A673 (cell line): ENCODE results near the gene RFX1. TPM values are rescaled to one million over a fixed set of nuclear protein-coding genes. Genes with fewer than 3 reads are reported as not detected.

ENCODE experiments used
- BruUV-seq: library from RNA; stranded (reverse); fragments of 400-500 nt; replicated peaks from 2 replicates; lab custom pipeline; 2021; lab: Mats Ljungman, UMichigan
- CTCF ChIA-PET: fragments of 300-600 bp; sonication (Branson Sonifier 250); formaldehyde crosslinking; loops from one replicate; lab custom pipeline; 2022; ENCODE audit warnings: antibody characterized with exemption; lab: Charles Lee
- POLR2A ChIA-PET: fragments of 300-600 bp; sonication (Branson Sonifier 250); formaldehyde crosslinking; loops from one replicate; lab custom pipeline; 2022; ENCODE audit warnings: antibody characterized with exemption; ENCODE audit not compliant: low non-redundant PET; lab: Charles Lee
- DNase-seq: peaks from one replicate; pipeline ENCODE4 v3.0.0-alpha.2; 2015; ENCODE audit warnings: low spot score
- H3K27ac ChIP-seq: fragments of 200-600 bp; sonication (generic); 2 replicates; pipeline ENCODE4 v1.5.1; 2016; ENCODE audit warnings: mixed run types, low read depth, mild to moderate bottlenecking, mixed read lengths, antibody characterized with exemption, low read length; ENCODE audit not compliant: poor library complexity, severe bottlenecking
- H3K27me3 ChIP-seq: fragments of 200-600 bp; sonication (generic); replicated peaks from 2 replicates; pipeline ENCODE4 v1.6.1; 2017; ENCODE audit warnings: mixed run types, low read depth, mild to moderate bottlenecking, mixed read lengths, antibody characterized with exemption, low read length; ENCODE audit not compliant: insufficient read depth, poor library complexity
- H3K36me3 ChIP-seq: fragments of 200-600 bp; sonication (generic); 2 replicates; pipeline ENCODE4 v1.6.1; 2016; ENCODE audit warnings: mixed run types, mild to moderate bottlenecking, mixed read lengths, antibody characterized with exemption, low read length; ENCODE audit not compliant: insufficient read depth, poor library complexity, severe bottlenecking
- H3K4me1 ChIP-seq: fragments of 200-600 bp; sonication (generic); 2 replicates; pipeline ENCODE4 v1.6.1; 2017; ENCODE audit warnings: mixed run types, mild to moderate bottlenecking, mixed read lengths, antibody characterized with exemption, low read length; ENCODE audit not compliant: insufficient read depth, poor library complexity, severe bottlenecking
- H3K4me3 ChIP-seq: fragments of 200-600 bp; sonication (generic); 2 replicates; pipeline ENCODE4 v1.5.1; 2016; ENCODE audit warnings: low read depth, mixed run types, mild to moderate bottlenecking, mixed read lengths, low read length; ENCODE audit not compliant: poor library complexity, severe bottlenecking
- H3K9me3 ChIP-seq: fragments of 200-600 bp; sonication (generic); 2 replicates; pipeline ENCODE4 v1.6.1; 2016; ENCODE audit warnings: mixed run types, low read depth, mild to moderate bottlenecking, mixed read lengths, antibody characterized with exemption, low read length; ENCODE audit not compliant: poor library complexity, severe bottlenecking
- CTCF ChIP-seq: fragments of 300-800, 200-600 bp; sonication (generic); conservative IDR thresholded peaks from 2 replicates; pipeline ENCODE4 v1.5.1; 2017; ENCODE audit warnings: low read depth, mild to moderate bottlenecking, antibody characterized with exemption, low read length, moderate library complexity, mixed read lengths
- EZH2 ChIP-seq: fragments of 200-600 bp; sonication (generic); IDR thresholded peaks from 2 replicates; pipeline ENCODE4 v1.6.1; 2017; ENCODE audit warnings: borderline replicate concordance, low read depth, mild to moderate bottlenecking, mixed read lengths, antibody characterized with exemption, low read length; ENCODE audit not compliant: poor library complexity, severe bottlenecking
- intact Hi-C: fragments of 100-400 bp; cut with micrococcal nuclease; formaldehyde crosslinking; loops from one replicate; pipeline ENCODE4 v1.10.0; 2022; ENCODE audit not compliant: unreplicated experiment
- total RNA-seq: library from RNA; stranded (reverse); gene quantifications from 2 replicates; pipeline ENCODE4 v1.2.3, GENCODE V29; 2021

The RFX1 gene
- total RNA-seq, 1 experiment from 2014 or later, result 19.5 TPM

GRCh38 chr19:13937479-13938300, 68.4 kb downstream of the RFX1 start:
- no peaks in the 10 kb centered on the region for H3K27me3 ChIP-seq
- DNase-seq, result no peak
- CTCF ChIA-PET, result no interaction called here
- H3K4me1 ChIP-seq, result no peaks in the 10 kb centered on the region
- H3K27ac ChIP-seq, result no peak overlapping the region
- BruUV-seq, result no TSS peak
- no peaks in the 10 kb centered on the region for H3K9me3 ChIP-seq
- POLR2A ChIA-PET, result interaction anchor here (0.6 kb wide), 2 partner anchors 432 to 827 kb away, joined by 4 to 5 read pairs; no protein-coding TSS in a partner anchor
- TF ChIP-seq CTCF (no peak), EZH2 (no peak)
- H3K4me3 ChIP-seq, result no peak overlapping the region
- no peaks in the 10 kb centered on the region for H3K36me3 ChIP-seq
- intact Hi-C loops, result no loop called here

- ChIA-PET POLR2A (no interaction called here), CTCF (interaction anchor here (0.6 kb wide), 1 partner anchor 47 kb away, joined by 3 read pairs; no protein-coding TSS in a partner anchor)
- intact Hi-C loops, result no loop called here
- BruUV-seq, result no TSS peak
- Histone ChIP-seq H3K27me3 (no peaks in the 10 kb centered on the region), H3K27ac (no peak overlapping the region), H3K4me3 (no peak overlapping the region), H3K4me1 (no peaks in the 10 kb centered on the region), H3K36me3 (no peaks in the 10 kb centered on the region), H3K9me3 (no peaks in the 10 kb centered on the region)
- no peak for DNase-seq
- TF ChIP-seq CTCF (no peak), EZH2 (no peak)
Observed at GRCh38 chr19:13935765-13936510, 70.2 kb downstream of the RFX1 start.

- TF ChIP-seq CTCF (no peak), EZH2 (no peak)
- ChIA-PET POLR2A (no interaction called here), CTCF (no interaction called here)
- Histone ChIP-seq H3K4me1 (no peaks in the 10 kb centered on the region), H3K27ac (no peak overlapping the region), H3K36me3 (no peaks in the 10 kb centered on the region), H3K9me3 (no peaks in the 10 kb centered on the region), H3K4me3 (no peak overlapping the region), H3K27me3 (no peaks in the 10 kb centered on the region)
- intact Hi-C loops, result no loop called here
- no peak for DNase-seq
- no TSS peak for BruUV-seq
Observed at GRCh38 chr19:13934785-13935109, 71.4 kb downstream of the RFX1 start.
